B cell (primary cell): ENCODE measurements around the gene CATSPERZ. TPM values are rescaled to one million over a fixed set of nuclear protein-coding genes. Genes with fewer than 3 reads are reported as not detected.

Experiments used
- ATAC-seq: fragments of 200-7000 bp; cut with Tn5 transposase; one replicate; pipeline ENCODE4 v1.10.0; 2021; ENCODE audit warnings: low read depth, mild to moderate bottlenecking, moderate number of reproducible peaks, moderate library complexity
- CTCF ChIA-PET: fragments of 350-600 bp; sonication (Branson Sonifier 250); formaldehyde crosslinking; loops from one replicate; lab custom pipeline; 2021; ENCODE audit warnings: antibody characterized with exemption, inconsistent platforms; lab: Charles Lee
- POLR2A ChIA-PET: fragments of 350-600 bp; sonication (Branson Sonifier 250); formaldehyde crosslinking; loops from one replicate; lab custom pipeline; 2021; ENCODE audit warnings: antibody characterized with exemption; lab: Charles Lee
- DNase-seq: peaks from one replicate; pipeline ENCODE4 v3.0.0; 2013
- H2AFZ ChIP-seq: 2 replicates; pipeline ENCODE4 v1.6.1; 2012; ENCODE audit warnings: mild to moderate bottlenecking, low read depth, low read length; ENCODE audit not compliant: insufficient read depth, poor library complexity, severe bottlenecking
- H3K27ac ChIP-seq, 2 donors: 1 replicate in 1 of 2; 2 replicates in 1 of 2; pipeline ENCODE4 v1.5.1; 2012 to 2013; ENCODE audit warnings: low read length in 2 of 2, mild to moderate bottlenecking in 2 of 2, moderate library complexity in 1 of 2
- H3K27me3 ChIP-seq, 4 experiments: fragments of 200-600 bp in 1 of 4; sonication (generic) in 1 of 4; replicated peaks in 1 of 4; 1 replicate in 2 of 4; 2 replicates in 2 of 4; pipeline versions ENCODE4 v1.6.1 to v1.7.0; 2013 to 2016; ENCODE audit warnings: low read length in 3 of 4, mild to moderate bottlenecking in 2 of 4, mixed read lengths in 1 of 4, moderate library complexity in 1 of 4; ENCODE audit not compliant: insufficient read depth in 4 of 4, control insufficient read depth in 3 of 4; ENCODE audit errors: control extremely low read depth in 1 of 4
- H3K36me3 ChIP-seq, 2 experiments: replicated peaks in 1 of 2; 1 replicate in 1 of 2; 2 replicates in 1 of 2; pipeline versions ENCODE4 v1.6.1 to v1.7.1; 2013; ENCODE audit warnings: low read length in 1 of 2; ENCODE audit not compliant: insufficient read depth in 2 of 2, control insufficient read depth in 1 of 2; ENCODE audit errors: control extremely low read depth in 1 of 2, extremely low read depth in 1 of 2
- H3K4me1 ChIP-seq, 2 donors: fragments of 200-600 bp in 1 of 2; sonication (generic) in 1 of 2; 1 replicate in 1 of 2; 2 replicates in 1 of 2; pipeline versions ENCODE4 v1.5.1 to v1.6.1; 2013 to 2017; ENCODE audit warnings: low read length in 2 of 2; ENCODE audit not compliant: control insufficient read depth in 2 of 2, insufficient read depth in 2 of 2
- H3K4me2 ChIP-seq: replicated peaks from 2 replicates; pipeline ENCODE3; 2012; ENCODE audit warnings: mild to moderate bottlenecking, low read depth, low read length; ENCODE audit not compliant: poor library complexity, severe bottlenecking
- H3K4me3 ChIP-seq, 5 experiments: fragments of 200-600 bp in 1 of 5; sonication (generic) in 1 of 5; 1 replicate in 3 of 5; 2 replicates in 2 of 5; pipeline versions ENCODE4 v1.5.1 to v1.7.0; 2011 to 2016; ENCODE audit warnings: low read length in 4 of 5, mild to moderate bottlenecking in 4 of 5, low read depth in 2 of 5, control low read depth in 1 of 5, moderate library complexity in 1 of 5; ENCODE audit not compliant: insufficient read depth in 1 of 5; ENCODE audit errors: control extremely low read depth in 1 of 5, extremely low read depth in 1 of 5
- H3K79me2 ChIP-seq: fragments of 200-600 bp; sonication (generic); one replicate; pipeline ENCODE4 v1.6.0; 2016; ENCODE audit warnings: low read length; ENCODE audit not compliant: control insufficient read depth, insufficient read depth
- H3K9ac ChIP-seq: fragments of 200-600 bp; sonication (generic); 2 replicates; pipeline ENCODE4 v1.6.1; 2017; ENCODE audit warnings: mild to moderate bottlenecking, low read length, moderate library complexity
- H3K9me3 ChIP-seq, 3 donors: one replicate each; pipeline versions ENCODE4 v1.6.1 to v1.7.1; 2013; ENCODE audit warnings: low read length in 2 of 3; ENCODE audit not compliant: control insufficient read depth in 2 of 3, insufficient read depth in 1 of 3; ENCODE audit errors: control extremely low read depth in 1 of 3
- H4K20me1 ChIP-seq: 2 replicates; pipeline ENCODE4 v1.6.0; 2012; ENCODE audit warnings: mild to moderate bottlenecking, low read length; ENCODE audit not compliant: insufficient read depth, control insufficient read depth, poor library complexity, severe bottlenecking
- H3K27ac Mint-ChIP-seq: one replicate; pipeline ENCODE4 v1.8.0; 2021; ENCODE audit warnings: mixed read lengths
- H3K27me3 Mint-ChIP-seq: one replicate; pipeline ENCODE4 v1.8.0; 2021; ENCODE audit warnings: mixed read lengths
- H3K4me1 Mint-ChIP-seq: one replicate; pipeline ENCODE4 v1.8.0; 2021; ENCODE audit warnings: mixed read lengths
- H3K4me3 Mint-ChIP-seq: one replicate; pipeline ENCODE4 v1.8.0; 2021; ENCODE audit warnings: mixed read lengths
- H3K9me3 Mint-ChIP-seq: one replicate; pipeline ENCODE4 v1.8.0; 2022; ENCODE audit warnings: mixed read lengths; ENCODE audit not compliant: insufficient read depth
- EZH2 ChIP-seq: IDR thresholded peaks from 2 replicates; pipeline ENCODE4 v1.6.1; 2012; ENCODE audit warnings: borderline replicate concordance, low read depth, mild to moderate bottlenecking, moderate library complexity, low read length; ENCODE audit not compliant: insufficient read depth, poor library complexity, severe bottlenecking
- WGBS: methylation state at CpG from one replicate; pipeline ENCODE4 v1.1.5; 2013; ENCODE audit warnings: missing lambda C conversion rate; ENCODE audit not compliant: insufficient coverage; 5-methylcytosine and 5-hydroxymethylcytosine counted together
- intact Hi-C: fragments of 100-400 bp; cut with micrococcal nuclease; formaldehyde crosslinking; loops from one replicate; pipeline ENCODE4 v1.10.0; 2022
- polyA plus RNA-seq: library from polyadenylated mRNA; depleted of rRNA; stranded (reverse); fragments of >200 nt; gene quantifications from 2 replicates; pipeline ENCODE4 v1.2.3, GENCODE V29; 2012
- total RNA-seq, 2 donors: library from RNA; stranded (reverse); fragments of 120-200 nt in 1 of 2; gene quantifications; 1 replicate in 1 of 2; 2 replicates in 1 of 2; pipeline versions ENCODE4 v1.2.3 to v1.2.4, GENCODE V29; 2013 to 2022
- TF ChIP-seq, protein P1 (sequence below): fragments of 200-600 bp; IDR thresholded peaks from one replicate; pipeline ENCODE4 v1.8.0; 2022; ENCODE audit warnings: antibody characterized with exemption, mild to moderate bottlenecking

CATSPERZ gene
- total and polyA plus RNA-seq, 2 donors (not counting 1 experiment from before 2014, with no cell fraction given): 0.39 TPM; not detected in 1

GRCh38 chr11:64324692-64325469 is 24.7 kb downstream of the CATSPERZ start:
- no peak overlapping the region for H3K4me3 ChIP-seq
- ATAC-seq (no peak), DNase-seq (no peak)
- Mint-ChIP-seq H3K27ac (no peak overlapping the region), H3K4me3 (no peak overlapping the region), H3K27me3 (no peaks in the 10 kb centered on the region), H3K9me3 (no peaks in the 10 kb centered on the region), H3K4me1 (peaks cover 6% of the 10 kb centered on the region)
- ChIA-PET POLR2A (no interaction called here), CTCF (interaction anchor here (0.7 to 3.3 kb wide), 5 partner anchors 21 to 364 kb away, joined by 3 to 12 read pairs (median 3); no protein-coding TSS in a partner anchor)
- TF ChIP-seq, protein P1, sequence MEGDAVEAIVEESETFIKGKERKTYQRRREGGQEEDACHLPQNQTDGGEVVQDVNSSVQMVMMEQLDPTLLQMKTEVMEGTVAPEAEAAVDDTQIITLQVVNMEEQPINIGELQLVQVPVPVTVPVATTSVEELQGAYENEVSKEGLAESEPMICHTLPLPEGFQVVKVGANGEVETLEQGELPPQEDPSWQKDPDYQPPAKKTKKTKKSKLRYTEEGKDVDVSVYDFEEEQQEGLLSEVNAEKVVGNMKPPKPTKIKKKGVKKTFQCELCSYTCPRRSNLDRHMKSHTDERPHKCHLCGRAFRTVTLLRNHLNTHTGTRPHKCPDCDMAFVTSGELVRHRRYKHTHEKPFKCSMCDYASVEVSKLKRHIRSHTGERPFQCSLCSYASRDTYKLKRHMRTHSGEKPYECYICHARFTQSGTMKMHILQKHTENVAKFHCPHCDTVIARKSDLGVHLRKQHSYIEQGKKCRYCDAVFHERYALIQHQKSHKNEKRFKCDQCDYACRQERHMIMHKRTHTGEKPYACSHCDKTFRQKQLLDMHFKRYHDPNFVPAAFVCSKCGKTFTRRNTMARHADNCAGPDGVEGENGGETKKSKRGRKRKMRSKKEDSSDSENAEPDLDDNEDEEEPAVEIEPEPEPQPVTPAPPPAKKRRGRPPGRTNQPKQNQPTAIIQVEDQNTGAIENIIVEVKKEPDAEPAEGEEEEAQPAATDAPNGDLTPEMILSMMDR: no peak
- TF ChIP-seq EZH2: no peak
- H3K4me1 ChIP-seq: no peaks in the 10 kb centered on the region
- no peaks in the 10 kb centered on the region for H3K9me3 ChIP-seq
- H2AFZ ChIP-seq: no peak overlapping the region
- H3K4me2 ChIP-seq: no peak overlapping the region
- no peak overlapping the region for H3K9ac ChIP-seq
- no peak overlapping the region for H3K27ac ChIP-seq
- 91% methylated on average over 5 of the region's 11 CpGs for WGBS
- H3K36me3 ChIP-seq: peaks cover 0 to 7% of the 10 kb centered on the region in 2 experiments
- intact Hi-C loops: no loop called here
- no peaks in the 10 kb centered on the region for H3K79me2 ChIP-seq
- no peaks in the 10 kb centered on the region for H4K20me1 ChIP-seq
- H3K27me3 ChIP-seq: no peaks in the 10 kb centered on the region

- Histone ChIP-seq H4K20me1 (no peaks in the 10 kb centered on the region), H3K4me1 (peaks cover 11 to 14% of the 10 kb centered on the region in 2 donors), H3K27me3 (no peaks in the 10 kb centered on the region), H3K9me3 (no peaks in the 10 kb centered on the region), H3K27ac (no peak overlapping the region), H2AFZ (no peak overlapping the region), H3K4me2 (no peak overlapping the region), H3K4me3 (no peak overlapping the region), H3K36me3 (peaks cover 0 to 4% of the 10 kb centered on the region in 2 experiments), H3K9ac (no peak overlapping the region), H3K79me2 (peaks cover 6% of the 10 kb centered on the region)
- WGBS: 100% methylated on average over 2 of the region's 2 CpGs
- POLR2A ChIA-PET: no interaction called here
- no peaks in the 10 kb centered on the region for H3K9me3 Mint-ChIP-seq
- H3K27ac Mint-ChIP-seq: no peak overlapping the region
- DNase-seq: no peak
- peaks cover 11% of the 10 kb centered on the region for H3K4me1 Mint-ChIP-seq
- no peak for ATAC-seq
- CTCF ChIA-PET: interaction anchor here (0.6 to 1.1 kb wide), 3 partner anchors 10 to 28 kb away, joined by 3 to 5 read pairs (median 4); partner anchors contain the start of genes PRDX5 and TRMT112
- no peak for TF ChIP-seq EZH2
- TF ChIP-seq, protein P1: no peak
- H3K4me3 Mint-ChIP-seq: no peak overlapping the region
- intact Hi-C loops: no loop called here
- H3K27me3 Mint-ChIP-seq: no peaks in the 10 kb centered on the region
Observed at GRCh38 chr11:64327375-64327774, 27.2 kb downstream of the CATSPERZ start.
